H1 (cell line): ENCODE results near the gene CDH1. TPM values are rescaled to one million over a fixed set of nuclear protein-coding genes. Genes with fewer than 3 reads are reported as not detected.

Experiments
- EP300 ChIP-seq, 2 experiments: IDR thresholded peaks; 1 replicate in 1 of 2; 2 replicates in 1 of 2; pipeline ENCODE4 v1.6.1; 2011 to 2012; ENCODE audit warnings: low read depth in 2 of 2, low read length in 2 of 2, mild to moderate bottlenecking in 2 of 2, borderline replicate concordance in 1 of 2, inconsistent platforms in 1 of 2, moderate library complexity in 1 of 2
- SIX5 ChIP-seq: IDR thresholded peaks from 2 replicates; pipeline ENCODE4 v1.6.1; 2011; ENCODE audit warnings: mild to moderate bottlenecking, low read depth, low read length
- SP1 ChIP-seq: IDR thresholded peaks from 2 replicates; pipeline ENCODE4 v1.6.1; 2011; ENCODE audit warnings: low read depth, low read length
- TAF7 ChIP-seq: optimal IDR thresholded peaks from 2 replicates; pipeline ENCODE3; 2011; ENCODE audit warnings: low read depth, mild to moderate bottlenecking, inconsistent platforms, low read length, moderate library complexity, borderline replicate concordance
- polyA plus RNA-seq, 7 experiments: library from polyadenylated mRNA; depleted of rRNA in 3 of 7; stranded (reverse) in 5 of 7; unstranded in 2 of 7; fragments of >200 nt in 5 of 7; fragments of 200-250 nt in 2 of 7; gene quantifications; 1 replicate in 5 of 7; 2 replicates in 1 of 7; 4 replicates in 1 of 7; pipeline versions ENCODE4 v1.2.1 to v1.2.3, GENCODE V29; 2011 to 2013; ENCODE audit warnings: missing spikeins in 2 of 7, mixed read lengths in 2 of 7
- total RNA-seq: library from RNA; stranded (reverse); fragmentation: NEBNext Ultra II Directional; extraction: Animal tissue kit (Norgen Biotek cat#: 25700); gene quantifications from 2 replicates; pipeline ENCODE4 v1.2.1, GENCODE V29; 2021

CDH1 gene
- total and polyA plus RNA-seq, 2 of the 8 experiments (the other 6 are each of a cell fraction or from before 2014, with no cell fraction given) = 133 to 265 TPM

- TF ChIP-seq TAF7 (no peak), SP1 (no peak), EP300 (IDR thresholded peaks at IDR 0.05; ENCODE audit: borderline replicate concordance in 1 of 2, low read depth in 2 of 2, low read length in 2 of 2) (no peak), SIX5 (no peak)
Observed at GRCh38 chr16:68857479-68857878, 120.4 kb downstream of the CDH1 start (continued).
